Esophagus squamous epithelium (tissue), 4 donors: ENCODE measurements around the gene GMPS.

Source experiments
- CTCF ChIP-seq, 6 experiments: fragments of 450-650 bp in 4 of 6; fragments of 200-600 bp in 2 of 6; sonication (generic) in 2 of 6; IDR thresholded peaks; one replicate each; pipeline ENCODE4 v1.5.1; 2016 to 2019; ENCODE audit warnings: antibody characterized with exemption in 6 of 6, mild to moderate bottlenecking in 4 of 6, moderate library complexity in 4 of 6
- POLR2A ChIP-seq, 4 donors: fragments of 450-650 bp; IDR thresholded peaks; one replicate each; pipeline ENCODE4 v1.6.1; 2017; ENCODE audit warnings: antibody characterized with exemption in 4 of 4, mild to moderate bottlenecking in 4 of 4, moderate library complexity in 3 of 4

GRCh38 chr3:155981669-155982068 lies 111.2 kb downstream of the GMPS start:
- TF ChIP-seq CTCF (IDR thresholded peaks at IDR 0.05) (no peak), POLR2A (IDR thresholded peaks at IDR 0.05) (no peak)
